Astrocyte (in vitro differentiated cells and primary cell): Measurements from ENCODE around the gene APMAP. TPM values are rescaled to one million over a fixed set of nuclear protein-coding genes. Genes with fewer than 3 reads are reported as not detected.
A peak's percentile ranks its signal among the peaks of the same experiment; 100 is the strongest.

Source experiments
- DNase-seq: peaks from one replicate; pipeline ENCODE4 v3.0.0-alpha.2; 2010; ENCODE audit warnings: low read depth
- FAIRE-seq: peaks from 2 replicates; lab custom pipeline; 2011; peaks lifted over from hg19 to GRCh38; lab: Jason Lieb, UNC
- H2AFZ ChIP-seq: 2 replicates; pipeline ENCODE4 v1.6.0; 2012; ENCODE audit warnings: low read depth, low read length, inconsistent platforms
- H3K27ac ChIP-seq: 2 replicates; pipeline ENCODE4 v1.5.1; 2011; ENCODE audit warnings: low read depth, low read length, inconsistent platforms
- H3K27me3 ChIP-seq: 2 replicates; pipeline ENCODE4 v1.6.0; 2011; ENCODE audit warnings: low read length, inconsistent platforms; ENCODE audit not compliant: insufficient read depth
- H3K36me3 ChIP-seq: 2 replicates; pipeline ENCODE4 v1.5.1; 2011; ENCODE audit warnings: low read length, inconsistent platforms; ENCODE audit not compliant: insufficient read depth
- H3K4me1 ChIP-seq: 2 replicates; pipeline ENCODE4 v1.5.1; 2011; ENCODE audit warnings: low read length, inconsistent platforms; ENCODE audit not compliant: insufficient read depth
- H3K4me2 ChIP-seq: 2 replicates; pipeline ENCODE4 v1.6.0; 2012; ENCODE audit warnings: low read length, inconsistent platforms
- H3K4me3 ChIP-seq: 2 replicates; pipeline ENCODE4 v1.5.1; 2011; ENCODE audit warnings: low read depth, mild to moderate bottlenecking, low read length, inconsistent platforms; ENCODE audit not compliant: insufficient read depth
- H3K79me2 ChIP-seq: 2 replicates; pipeline ENCODE4 v1.6.0; 2012; ENCODE audit warnings: mild to moderate bottlenecking, low read length, inconsistent platforms; ENCODE audit not compliant: insufficient read depth
- H3K9ac ChIP-seq: 2 replicates; pipeline ENCODE4 v1.6.0; 2012; ENCODE audit warnings: mild to moderate bottlenecking, low read length, inconsistent platforms
- H3K9me3 ChIP-seq: 2 replicates; pipeline ENCODE4 v1.5.1; 2012; ENCODE audit warnings: low read depth, mild to moderate bottlenecking, low read length, inconsistent platforms; ENCODE audit not compliant: insufficient read depth
- H4K20me1 ChIP-seq: 2 replicates; pipeline ENCODE4 v1.6.0; 2012; ENCODE audit warnings: low read length, inconsistent platforms; ENCODE audit not compliant: insufficient read depth
- H3K27ac Mint-ChIP-seq: one replicate; pipeline ENCODE4 v1.8.0; 2021; ENCODE audit warnings: mild to moderate bottlenecking, mixed read lengths; ENCODE audit not compliant: unreplicated experiment
- H3K27me3 Mint-ChIP-seq: one replicate; pipeline ENCODE4 v1.8.0; 2021; ENCODE audit warnings: low read depth, mixed read lengths; ENCODE audit not compliant: unreplicated experiment
- H3K36me3 Mint-ChIP-seq: one replicate; pipeline ENCODE4 v1.8.0; 2021; ENCODE audit warnings: low read depth, mixed read lengths; ENCODE audit not compliant: unreplicated experiment
- H3K4me1 Mint-ChIP-seq: one replicate; pipeline ENCODE4 v1.8.0; 2021; ENCODE audit warnings: low read depth, mixed read lengths; ENCODE audit not compliant: unreplicated experiment
- H3K4me3 Mint-ChIP-seq: one replicate; pipeline ENCODE4 v1.8.0; 2021; ENCODE audit warnings: mild to moderate bottlenecking, moderate library complexity, mixed read lengths; ENCODE audit not compliant: unreplicated experiment
- H3K9me3 Mint-ChIP-seq: one replicate; pipeline ENCODE4 v1.8.0; 2021; ENCODE audit warnings: mild to moderate bottlenecking, mixed read lengths; ENCODE audit not compliant: unreplicated experiment
- CTCF ChIP-seq: IDR thresholded peaks from 2 replicates; pipeline ENCODE4 v1.5.1; 2011; ENCODE audit warnings: low read depth, mild to moderate bottlenecking, inconsistent platforms, low read length, moderate library complexity; ENCODE audit not compliant: insufficient read depth
- EZH2 ChIP-seq: IDR thresholded peaks from 2 replicates; pipeline ENCODE4 v1.6.1; 2012; ENCODE audit warnings: mild to moderate bottlenecking, low read length, inconsistent platforms; ENCODE audit not compliant: insufficient read depth
- total RNA-seq: library from RNA; stranded (reverse); gene quantifications from 2 replicates; pipeline ENCODE4 v1.2.1, GENCODE V29; 2021

The APMAP gene
- total RNA-seq, 1 donor from 2014 or later = 110 TPM

GRCh38 chr20:25032478-25033264 lies 40.1 kb upstream of the APMAP start:
- Mint-ChIP-seq H3K4me1 (peaks cover 2% of the 10 kb centered on the region), H3K27me3 (peaks cover 42% of the 10 kb centered on the region), H3K4me3 (no peak overlapping the region), H3K36me3 (no peaks in the 10 kb centered on the region), H3K9me3 (peaks cover 2% of the 10 kb centered on the region), H3K27ac (no peak overlapping the region)
- no peak overlapping the region for H3K27ac ChIP-seq
- H3K4me2 ChIP-seq = peak overlapping the region; percentile 67
- peaks cover 11% of the 10 kb centered on the region for H3K27me3 ChIP-seq
- no peaks in the 10 kb centered on the region for H3K36me3 ChIP-seq
- peaks cover 8% of the 10 kb centered on the region for H3K4me1 ChIP-seq
- H3K79me2 ChIP-seq = no peaks in the 10 kb centered on the region
- TF ChIP-seq EZH2 (no peak), CTCF (no peak)
- DNase-seq (peak; percentile 29), FAIRE-seq (no peak)
- H2AFZ ChIP-seq = peak overlapping the region; percentile 50
- no peaks in the 10 kb centered on the region for H4K20me1 ChIP-seq
- H3K9me3 ChIP-seq = no peaks in the 10 kb centered on the region
- H3K9ac ChIP-seq = no peak overlapping the region
- H3K4me3 ChIP-seq = no peak overlapping the region

GRCh38 chr20:25032065-25032477 lies 39.5 kb upstream of the APMAP start:
- DNase-seq = no peak
- no peak overlapping the region for H2AFZ ChIP-seq

More at GRCh38 chr20:25032065-25032477, 39.5 kb upstream of the APMAP start:
- H3K4me1 ChIP-seq = peaks cover 8% of the 10 kb centered on the region
- no peaks in the 10 kb centered on the region for H3K36me3 Mint-ChIP-seq
- H3K27ac ChIP-seq = no peak overlapping the region
- H3K9ac ChIP-seq = no peak overlapping the region
- H3K27me3 Mint-ChIP-seq = peaks cover 43% of the 10 kb centered on the region
- H3K27ac Mint-ChIP-seq = no peak overlapping the region
- peaks cover 9% of the 10 kb centered on the region for H3K27me3 ChIP-seq
- H3K36me3 ChIP-seq = no peaks in the 10 kb centered on the region
- H3K4me3 ChIP-seq = no peak overlapping the region
- H3K4me2 ChIP-seq = peak overlapping the region; percentile 67
- peaks cover 2% of the 10 kb centered on the region for H3K9me3 Mint-ChIP-seq
- TF ChIP-seq CTCF (no peak), EZH2 (no peak)
- H4K20me1 ChIP-seq = no peaks in the 10 kb centered on the region
- no peak overlapping the region for H3K4me3 Mint-ChIP-seq
- FAIRE-seq = no peak
- H3K4me1 Mint-ChIP-seq = peaks cover 2% of the 10 kb centered on the region
- no peaks in the 10 kb centered on the region for H3K79me2 ChIP-seq
- no peaks in the 10 kb centered on the region for H3K9me3 ChIP-seq
